GM12892 (cell line): ENCODE data around the gene RNF125.

Experiments used
- POLR2A ChIP-seq: IDR thresholded peaks from 2 replicates; pipeline ENCODE4 v1.6.1; 2011; ENCODE audit warnings: low read depth, low read length, control low read depth
- POLR2AphosphoS5 ChIP-seq: IDR thresholded peaks from 2 replicates; pipeline ENCODE4 v1.6.1; 2011; ENCODE audit warnings: low read depth, low read length, control low read depth

- TF ChIP-seq POLR2A (no peak), POLR2AphosphoS5 (no peak)
These were observed 94.2 kb downstream of the RNF125 start for GRCh38 chr18:32112826-32113225.
